Endothelial cell of umbilical vein (primary cell): Measurements from ENCODE around the gene DHRS1. TPM values are rescaled to one million over a fixed set of nuclear protein-coding genes. Genes with fewer than 3 reads are reported as not detected.

ENCODE experiments used
- BruUV-seq: library from RNA; stranded (reverse); fragments of 400-500 nt; replicated peaks from 2 replicates; lab custom pipeline; 2021; lab: Mats Ljungman, UMichigan
- CTCF ChIA-PET: fragments of 300-600, 350-600 bp; sonication (Branson Sonifier 250); formaldehyde crosslinking; loops from one replicate; lab custom pipeline; 2021; ENCODE audit warnings: antibody characterized with exemption, inconsistent platforms; lab: Charles Lee
- POLR2A ChIA-PET: fragments of 300-600, 350-600 bp; sonication (Branson Sonifier 250); formaldehyde crosslinking; loops from one replicate; lab custom pipeline; 2021; ENCODE audit warnings: antibody characterized with exemption, inconsistent platforms; lab: Charles Lee
- DNase-seq: peaks from one replicate; pipeline ENCODE4 v3.0.0-alpha.2; 2011; ENCODE audit warnings: low read depth, low spot score
- FAIRE-seq: peaks from 2 replicates; lab custom pipeline; 2011; peaks lifted over from hg19 to GRCh38; lab: Jason Lieb, UNC
- H2AFZ ChIP-seq: 2 replicates; pipeline ENCODE4 v1.6.0; 2012; ENCODE audit warnings: low read depth, low read length, control low read depth, inconsistent platforms
- H3K27ac ChIP-seq: 2 replicates; pipeline ENCODE4 v1.5.1; 2011; ENCODE audit warnings: low read depth, mild to moderate bottlenecking, control low read depth, low read length, moderate library complexity; ENCODE audit not compliant: insufficient read depth
- H3K27me3 ChIP-seq, 2 experiments: 2 replicates each; pipeline versions ENCODE4 v1.6.0 to v1.6.1; 2011; ENCODE audit warnings: low read length in 2 of 2, mixed read lengths in 1 of 2; ENCODE audit not compliant: control insufficient read depth in 2 of 2, insufficient read depth in 2 of 2
- H3K36me3 ChIP-seq, 2 experiments: 2 replicates in 1 of 2; 3 replicates in 1 of 2; pipeline ENCODE4 v1.5.1; 2011; ENCODE audit warnings: low read length in 2 of 2, mild to moderate bottlenecking in 1 of 2, moderate library complexity in 1 of 2; ENCODE audit not compliant: control insufficient read depth in 2 of 2, insufficient read depth in 2 of 2; ENCODE audit errors: extremely low read depth in 1 of 2
- H3K4me1 ChIP-seq: 3 replicates; pipeline ENCODE4 v1.5.1; 2011; ENCODE audit warnings: mild to moderate bottlenecking, low read length; ENCODE audit not compliant: control insufficient read depth, insufficient read depth; ENCODE audit errors: extremely low read depth
- H3K4me2 ChIP-seq: 2 replicates; pipeline ENCODE4 v1.6.1; 2011; ENCODE audit warnings: low read length, control low read depth, mixed read lengths; ENCODE audit not compliant: insufficient read depth
- H3K4me3 ChIP-seq, 3 experiments: fragments of 200-600 bp in 1 of 3; sonication (generic), shearing (Covaris generic) in 1 of 3; replicated peaks in 1 of 3; 2 replicates each; pipeline ENCODE4 v1.5.1; 2011 to 2016; ENCODE audit warnings: control low read depth in 3 of 3, low read length in 3 of 3, mild to moderate bottlenecking in 2 of 3, inconsistent platforms in 1 of 3, low read depth in 1 of 3, moderate library complexity in 1 of 3; ENCODE audit not compliant: insufficient read depth in 1 of 3
- H3K79me2 ChIP-seq: 2 replicates; pipeline ENCODE4 v1.6.0; 2012; ENCODE audit warnings: low read length, inconsistent platforms; ENCODE audit not compliant: control insufficient read depth, insufficient read depth
- H3K9ac ChIP-seq: replicated peaks from 2 replicates; pipeline ENCODE3; 2011; ENCODE audit warnings: low read length, control low read depth; ENCODE audit not compliant: insufficient read depth; ENCODE audit errors: extremely low read depth
- H3K9me1 ChIP-seq: replicated peaks from 3 replicates; pipeline ENCODE4 v1.6.0; 2011; ENCODE audit warnings: mild to moderate bottlenecking, low read length; ENCODE audit not compliant: control insufficient read depth, insufficient read depth; ENCODE audit errors: extremely low read depth
- H3K9me3 ChIP-seq: replicated peaks from 2 replicates; pipeline ENCODE4 v1.5.1; 2012; ENCODE audit warnings: low read length, inconsistent platforms; ENCODE audit not compliant: control insufficient read depth, insufficient read depth
- H4K20me1 ChIP-seq: replicated peaks from 2 replicates; pipeline ENCODE3; 2011; ENCODE audit warnings: mild to moderate bottlenecking, low read length; ENCODE audit not compliant: control insufficient read depth, insufficient read depth; ENCODE audit errors: extremely low read depth
- CTCF ChIP-seq, 2 donors: IDR thresholded peaks; 1 replicate in 1 of 2; 2 replicates in 1 of 2; pipeline ENCODE4 v1.5.1; 2011; ENCODE audit warnings: low read length in 2 of 2, mild to moderate bottlenecking in 2 of 2, moderate library complexity in 2 of 2, control low read depth in 1 of 2, inconsistent platforms in 1 of 2, low read depth in 1 of 2; ENCODE audit not compliant: insufficient read depth in 1 of 2; ENCODE audit errors: extremely low read depth in 1 of 2
- EZH2 ChIP-seq: IDR thresholded peaks from 2 replicates; pipeline ENCODE4 v1.6.1; 2012; ENCODE audit warnings: borderline replicate concordance, low read depth, mild to moderate bottlenecking, moderate library complexity, low read length, inconsistent platforms; ENCODE audit not compliant: severe bottlenecking
- FOS ChIP-seq: IDR thresholded peaks from 2 replicates; pipeline ENCODE4 v1.6.1; 2011; ENCODE audit warnings: mild to moderate bottlenecking, low read length, moderate library complexity, borderline replicate concordance; ENCODE audit not compliant: insufficient read depth
- GATA2 ChIP-seq: IDR thresholded peaks from 2 replicates; pipeline ENCODE4 v1.7.0; 2011; ENCODE audit warnings: low read depth, mild to moderate bottlenecking, moderate library complexity, mixed read lengths, low read length; ENCODE audit not compliant: insufficient read length, insufficient read depth
- JUN ChIP-seq: IDR thresholded peaks from 2 replicates; pipeline ENCODE4 v1.6.1; 2011; ENCODE audit warnings: borderline replicate concordance, low read depth; ENCODE audit not compliant: insufficient read length, insufficient read depth
- MAX ChIP-seq: IDR thresholded peaks from 2 replicates; pipeline ENCODE4 v1.6.1; 2011; ENCODE audit not compliant: insufficient read depth, insufficient read length
- MYC ChIP-seq: IDR thresholded peaks from one replicate; pipeline ENCODE4 v1.6.1; 2011; ENCODE audit warnings: mild to moderate bottlenecking, low read depth, low read length
- POLR2A ChIP-seq: IDR thresholded peaks from 2 replicates; pipeline ENCODE4 v1.6.1; 2012; ENCODE audit warnings: low read depth, mild to moderate bottlenecking, control low read depth, low read length
- POLR2AphosphoS5 ChIP-seq: IDR thresholded peaks from 2 replicates; pipeline ENCODE4 v1.6.1; 2012; ENCODE audit warnings: low read depth, mild to moderate bottlenecking, control low read depth, low read length, moderate library complexity; ENCODE audit not compliant: insufficient read depth
- dilution Hi-C: fragments of 300-500 bp; cut with MboI; formaldehyde crosslinking; loops from one replicate; pipeline ENCODE4 v1.15.0; 2019; ENCODE audit warnings: low sequenced_read_pairs; ENCODE audit not compliant: extremely low pct_ligation_motif_present
- intact Hi-C: fragments of 100-400 bp; cut with micrococcal nuclease; formaldehyde crosslinking; loops from one replicate; pipeline ENCODE4 v1.10.0; 2022
- polyA plus RNA-seq, 4 experiments: library from polyadenylated mRNA; depleted of rRNA in 3 of 4; stranded (reverse) in 3 of 4; unstranded in 1 of 4; fragments of >200 nt; gene quantifications; 2 replicates each; pipeline versions ENCODE4 v1.2.1 to v1.2.3, GENCODE V29; 2011 to 2012; ENCODE audit warnings: missing spikeins in 1 of 4
- total RNA-seq: library from RNA; stranded (reverse); gene quantifications from 2 replicates; pipeline ENCODE4 v1.2.3, GENCODE V29; 2021

Gene DHRS1
- total and polyA plus RNA-seq, 2 donors (not counting 3 experiments of a cell fraction or from before 2014, with no cell fraction given) = 18.0 to 69.5 TPM

- Histone ChIP-seq H3K4me3 (no peak within 1 kb of the TSS), H4K20me1 (no peaks in the 10 kb centered on the region), H3K36me3 (peaks cover 0 to 14% of the 10 kb centered on the region in 2 experiments), H2AFZ (no peak within 1 kb of the TSS), H3K9ac (no peak within 1 kb of the TSS), H3K9me3 (no peaks in the 10 kb centered on the region), H3K4me1 (no peaks in the 10 kb centered on the region), H3K9me1 (no peaks in the 10 kb centered on the region), H3K79me2 (no peaks in the 10 kb centered on the region), H3K4me2 (no peak within 1 kb of the TSS), H3K27me3 (no peaks in the 10 kb centered on the region), H3K27ac (no peak within 1 kb of the TSS)
- DNase-seq (no peak), FAIRE-seq (no peak)
- TF ChIP-seq FOS (no peak), POLR2AphosphoS5 (no peak), EZH2 (no peak), MAX (no peak), GATA2 (no peak), MYC (no peak), JUN (no peak), POLR2A (no peak), CTCF (IDR thresholded peaks at IDR 0.05; ENCODE audit: extremely low read depth in 1 of 2, insufficient read depth in 1 of 2, low read depth in 1 of 2, low read length in 2 of 2) (no peak)
- dilution Hi-C loops (no loop called here), intact Hi-C loops (no loop called here)
- POLR2A ChIA-PET = no interaction called here
- CTCF ChIA-PET = interaction anchor here (1.0 to 1.3 kb wide), 3 partner anchors 8 to 21 kb away, joined by 3 to 5 read pairs (median 3); partner anchors contain the start of gene RABGGTA
- BruUV-seq = no TSS peak
Observed at GRCh38 chr14:24262821-24263733, 36.5 kb downstream of the DHRS1 start, which contains the start of gene TGM1. TSS of gene TGM1 (minus strand) at chr14:24263177. CDS start at chr14:24262352, 825 bp downstream.
